GM10266 (cell line): Measurements from ENCODE around the gene BRCA1.
A peak's percentile ranks its signal among the peaks of the same experiment; 100 is the strongest.

Source experiments
- DNase-seq: peaks from one replicate; pipeline ENCODE4 v3.0.0; 2012; ENCODE audit errors: extremely low spot score
- TF ChIP-seq, protein P1 (sequence below): IDR thresholded peaks from 2 replicates; pipeline ENCODE4 v1.5.1; 2012; ENCODE audit warnings: mild to moderate bottlenecking, low read depth; ENCODE audit not compliant: control insufficient read depth, insufficient read depth; ENCODE audit errors: missing control alignments

Gene BRCA1

DNA sequence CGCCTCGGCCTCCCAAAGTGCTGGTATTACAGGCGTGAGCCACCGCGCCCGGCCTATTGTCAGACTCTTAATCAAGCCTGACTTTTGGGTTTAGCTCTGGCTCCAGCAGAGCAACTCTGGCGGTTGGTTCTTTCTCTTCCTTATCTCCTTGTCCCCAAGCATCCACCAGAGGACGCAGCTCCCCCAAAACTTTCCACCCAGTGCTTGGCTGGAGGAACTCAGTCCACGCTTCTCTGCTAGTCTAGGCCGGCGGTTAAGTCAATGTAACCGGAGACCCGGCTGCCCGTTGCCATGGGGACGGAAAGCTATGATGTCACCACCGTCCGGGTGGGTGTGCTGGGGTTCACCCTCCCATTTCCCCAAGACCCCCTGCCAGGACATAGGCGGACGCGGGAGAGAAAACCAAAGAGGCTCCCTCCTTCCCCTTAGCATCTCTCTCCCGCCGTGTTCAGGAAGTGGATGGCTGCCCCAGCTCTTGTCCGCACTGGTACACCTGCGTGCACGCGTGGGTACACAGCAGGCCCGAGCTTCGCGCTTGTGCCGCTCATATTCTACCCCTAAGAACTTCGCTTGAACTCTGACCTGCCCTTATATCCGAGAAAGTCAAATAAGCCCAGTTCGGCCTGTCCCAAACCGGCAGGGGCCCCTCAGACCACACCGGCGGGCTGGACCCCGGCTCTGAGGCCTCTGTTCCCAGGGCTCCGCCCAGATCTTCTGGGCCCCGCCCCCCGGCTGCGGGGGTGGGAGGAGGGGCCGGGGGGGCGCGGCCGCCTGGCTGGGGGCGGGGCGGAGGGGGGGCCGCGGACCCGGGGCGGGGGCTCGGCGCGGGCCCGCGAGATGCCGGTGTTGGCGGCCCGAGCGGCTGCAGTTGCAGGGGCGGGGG lies 100.5 kb downstream of the BRCA1 start, which contains the start of gene RND2:
TSS of gene RND2 (plus strand) at position 825 of the 883 bp plus-strand sequence. CDS start 117 bp downstream, outside the sequence.
- TF ChIP-seq, protein P1, sequence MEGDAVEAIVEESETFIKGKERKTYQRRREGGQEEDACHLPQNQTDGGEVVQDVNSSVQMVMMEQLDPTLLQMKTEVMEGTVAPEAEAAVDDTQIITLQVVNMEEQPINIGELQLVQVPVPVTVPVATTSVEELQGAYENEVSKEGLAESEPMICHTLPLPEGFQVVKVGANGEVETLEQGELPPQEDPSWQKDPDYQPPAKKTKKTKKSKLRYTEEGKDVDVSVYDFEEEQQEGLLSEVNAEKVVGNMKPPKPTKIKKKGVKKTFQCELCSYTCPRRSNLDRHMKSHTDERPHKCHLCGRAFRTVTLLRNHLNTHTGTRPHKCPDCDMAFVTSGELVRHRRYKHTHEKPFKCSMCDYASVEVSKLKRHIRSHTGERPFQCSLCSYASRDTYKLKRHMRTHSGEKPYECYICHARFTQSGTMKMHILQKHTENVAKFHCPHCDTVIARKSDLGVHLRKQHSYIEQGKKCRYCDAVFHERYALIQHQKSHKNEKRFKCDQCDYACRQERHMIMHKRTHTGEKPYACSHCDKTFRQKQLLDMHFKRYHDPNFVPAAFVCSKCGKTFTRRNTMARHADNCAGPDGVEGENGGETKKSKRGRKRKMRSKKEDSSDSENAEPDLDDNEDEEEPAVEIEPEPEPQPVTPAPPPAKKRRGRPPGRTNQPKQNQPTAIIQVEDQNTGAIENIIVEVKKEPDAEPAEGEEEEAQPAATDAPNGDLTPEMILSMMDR: peak; percentile 73
- DNase-seq: peak; percentile 97

DNA sequence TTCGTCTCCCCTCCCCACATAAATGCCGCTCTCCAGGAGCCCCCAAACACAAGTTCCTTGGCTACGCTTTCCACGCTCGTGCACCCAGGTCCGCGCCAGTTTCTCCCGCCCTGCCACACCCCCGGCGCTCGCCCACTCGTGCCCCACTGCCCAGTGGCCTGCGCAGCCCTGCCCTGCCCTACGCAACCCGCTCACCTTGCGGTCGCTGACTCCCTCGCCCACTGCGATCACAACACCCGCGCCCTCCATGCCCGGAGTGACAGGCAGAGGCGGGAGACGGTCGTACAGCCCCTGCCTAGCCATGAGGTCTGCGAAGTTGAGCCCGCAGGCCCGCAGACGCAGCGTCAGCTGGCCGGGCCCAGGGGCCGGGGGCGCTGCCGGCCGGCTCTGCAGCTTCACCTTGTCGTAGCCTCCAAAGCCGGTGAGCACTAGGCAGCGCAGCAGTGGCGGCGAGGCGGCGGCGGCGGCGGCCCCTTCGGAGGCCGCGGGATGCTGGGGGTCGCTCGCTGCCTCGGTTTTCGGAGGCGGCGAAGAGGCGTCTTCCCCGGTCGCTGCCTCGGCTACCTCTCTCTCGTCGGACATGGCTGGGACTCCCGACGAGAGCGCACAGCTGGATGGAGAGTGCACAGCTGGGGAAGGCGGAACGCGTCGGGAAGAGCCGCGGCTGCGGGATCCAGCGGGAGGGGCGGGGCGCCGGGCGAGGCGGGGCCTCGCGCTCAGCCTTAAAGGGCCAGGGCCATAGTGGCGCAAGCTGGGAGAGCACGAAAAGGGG lies 103.2 kb downstream of the BRCA1 start, which contains the start of gene VAT1:
TSS of gene VAT1 (minus strand) at position 645 of the 772 bp plus-strand sequence. CDS start at position 582, 63 bp downstream.
- TF ChIP-seq, protein P1: no peak
- peak; percentile 84 for DNase-seq

DNA sequence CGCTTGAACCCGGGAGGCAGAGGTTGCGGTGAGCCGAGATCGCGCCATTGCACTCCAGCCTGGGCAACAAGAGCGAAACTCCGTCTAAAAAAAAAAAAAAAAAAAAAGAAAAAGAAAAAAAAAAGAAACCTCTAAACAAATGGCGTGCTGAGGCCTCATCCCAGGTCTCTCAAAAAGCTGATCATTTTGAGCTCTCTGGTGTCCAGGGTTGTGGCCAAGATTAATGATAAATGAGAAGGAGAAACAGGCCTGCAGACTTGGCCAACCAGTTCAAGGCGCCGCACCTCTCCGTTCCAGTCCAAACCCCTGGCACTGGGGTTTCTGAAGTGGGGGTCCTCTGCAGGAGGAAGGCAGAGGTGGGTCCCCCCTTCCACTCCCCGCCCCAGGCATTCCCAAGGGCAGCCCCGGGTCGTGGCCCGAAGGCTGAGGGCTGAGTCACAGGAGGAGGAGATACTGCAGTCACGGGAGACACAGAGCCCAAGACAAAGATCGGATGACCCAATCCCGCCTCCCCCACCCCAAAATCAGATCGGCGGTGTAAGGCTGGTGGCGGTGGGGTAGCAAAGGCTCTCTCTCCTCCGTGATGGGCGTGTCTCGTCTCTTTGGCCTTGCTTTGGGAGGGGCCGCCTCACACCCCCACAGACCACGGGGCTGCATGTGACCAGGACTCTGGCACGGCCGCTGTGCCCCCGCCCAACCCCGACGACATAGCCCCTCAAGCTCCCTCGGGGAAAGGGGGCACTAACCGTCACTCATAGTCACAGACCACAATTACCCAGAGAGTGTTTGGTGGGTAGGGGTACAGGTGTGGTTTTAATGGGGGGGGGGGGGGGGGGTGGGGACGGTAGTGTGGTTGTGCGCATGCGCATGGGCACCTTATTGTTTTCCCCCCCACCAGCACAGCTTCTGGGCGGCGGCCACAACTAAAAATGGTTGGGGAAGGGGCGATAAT lies 104.1 kb downstream of the BRCA1 start:
- TF ChIP-seq, protein P1: no peak
- DNase-seq: peak; percentile 61

DNA sequence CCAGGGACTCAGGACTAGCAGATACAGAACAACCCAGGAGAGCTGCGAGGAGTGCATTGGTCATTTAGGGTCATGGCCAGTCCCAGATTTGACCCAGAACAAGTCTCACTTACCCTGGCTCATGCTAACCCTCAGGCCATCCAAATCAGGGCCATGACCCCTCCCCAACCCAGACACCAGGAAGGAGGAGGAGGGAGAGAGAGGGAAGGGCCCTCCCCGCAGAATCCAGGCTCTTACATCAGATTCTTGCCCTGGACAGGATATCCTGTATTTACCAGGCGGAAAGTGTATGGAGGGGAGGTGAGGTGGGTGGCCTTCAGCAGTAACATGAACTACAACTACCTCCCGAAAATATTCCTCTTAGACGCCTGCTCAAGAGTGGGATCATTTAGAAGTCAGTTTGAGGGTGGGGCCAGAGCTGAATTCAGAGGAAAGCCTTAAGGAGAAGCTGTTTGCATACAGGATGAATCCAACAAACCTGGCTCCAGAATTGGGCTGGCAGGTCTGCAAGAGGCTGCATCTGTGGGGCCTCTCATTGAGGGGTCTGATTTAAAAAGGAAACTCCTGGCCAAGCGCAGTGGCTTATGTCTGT lies 105.0 kb downstream of the BRCA1 start:
- no peak for DNase-seq
- TF ChIP-seq, protein P1: no peak

DNA sequence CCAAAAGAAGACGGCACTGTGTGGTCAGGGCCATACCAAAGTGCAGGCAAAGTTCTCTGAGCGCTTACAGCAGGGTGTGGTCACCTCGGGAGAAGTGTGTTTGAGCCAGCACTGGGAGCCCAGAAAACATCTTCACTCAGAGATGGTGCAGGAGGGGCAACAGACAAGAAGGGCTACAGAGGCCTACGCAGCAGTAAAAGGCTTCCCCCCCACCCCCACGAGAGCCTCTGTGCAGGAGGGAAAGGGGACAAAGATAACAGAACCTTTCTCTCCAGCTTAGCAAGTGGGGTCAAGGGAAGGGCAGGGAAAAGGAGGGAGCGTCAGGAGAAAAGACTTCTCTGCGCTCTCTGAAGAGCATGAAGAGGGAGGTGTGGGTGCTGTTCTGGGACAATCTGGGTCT lies 105.7 kb downstream of the BRCA1 start:
- TF ChIP-seq, protein P1: no peak
- no peak for DNase-seq

DNA sequence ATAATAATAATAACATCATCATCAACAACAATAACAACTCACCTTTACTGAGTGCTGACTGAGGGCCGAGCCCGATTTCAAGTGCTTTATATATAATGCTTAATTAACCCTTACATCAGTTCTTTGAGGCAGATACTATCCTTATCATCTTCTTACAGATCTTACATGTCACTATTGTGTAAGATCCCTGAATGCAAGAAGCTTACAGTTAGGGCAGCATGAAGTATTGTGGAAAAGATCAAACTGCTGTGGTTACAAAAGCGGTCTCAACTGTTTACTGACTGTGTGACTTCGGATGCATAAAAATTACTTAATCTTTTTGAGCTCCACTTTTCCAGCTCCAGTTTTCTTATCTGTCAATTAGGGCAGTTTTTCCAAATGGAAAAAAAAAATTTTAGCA lies 106.2 kb downstream of the BRCA1 start:
- TF ChIP-seq, protein P1: no peak

More for the DNA sequence above, 106.2 kb downstream of the BRCA1 start:
- DNase-seq: no peak
